Spinal cord (tissue), 10 donors: ENCODE measurements around the gene BCL2. TPM values are rescaled to one million over a fixed set of nuclear protein-coding genes. Genes with fewer than 3 reads are reported as not detected.
A peak's percentile ranks its signal among the peaks of the same experiment; 100 is the strongest.

Source experiments
- DNase-seq, 6 donors: peaks; one replicate each; pipeline versions ENCODE4 v3.0.0 to v3.0.0-alpha.2; 2013 to 2015; ENCODE audit warnings: low spot score in 6 of 6, low read depth in 4 of 6
- H3K27ac ChIP-seq: one replicate; pipeline ENCODE4 v1.5.1; 2013; ENCODE audit warnings: low read depth, low read length, control low read depth
- H3K27me3 ChIP-seq: one replicate; pipeline ENCODE4 v1.6.1; 2013; ENCODE audit warnings: low read length; ENCODE audit not compliant: control insufficient read depth, insufficient read depth
- H3K36me3 ChIP-seq: one replicate; pipeline ENCODE4 v1.6.1; 2013; ENCODE audit warnings: low read length; ENCODE audit not compliant: control insufficient read depth, insufficient read depth
- H3K4me1 ChIP-seq: one replicate; pipeline ENCODE4 v1.6.1; 2013; ENCODE audit warnings: low read length; ENCODE audit not compliant: control insufficient read depth, insufficient read depth
- H3K4me3 ChIP-seq: one replicate; pipeline ENCODE4 v1.5.1; 2013; ENCODE audit warnings: low read depth, low read length, control low read depth
- H3K9me3 ChIP-seq: one replicate; pipeline ENCODE4 v1.6.1; 2013; ENCODE audit warnings: low read length; ENCODE audit not compliant: control insufficient read depth, insufficient read depth
- WGBS: methylation state at CpG from one replicate; pipeline ENCODE4 v1.1.5; 2013; ENCODE audit warnings: missing lambda C conversion rate; ENCODE audit not compliant: insufficient coverage; 5-methylcytosine and 5-hydroxymethylcytosine counted together
- polyA plus RNA-seq, 2 donors: library from polyadenylated mRNA; unstranded; fragments of 120-200 nt; gene quantifications; one replicate each; pipeline ENCODE4 v1.2.1, GENCODE V29; 2013; ENCODE audit not compliant: insufficient read length in 2 of 2
- total RNA-seq, 2 donors: library from RNA; depleted of rRNA in 1 of 2; stranded (reverse); fragments of 120-200 nt in 1 of 2; fragments of >200 nt in 1 of 2; gene quantifications; one replicate each; pipeline versions ENCODE4 v1.2.3 to v1.2.4, GENCODE V29; 2013 to 2014
- donor health status: healthy.

The BCL2 gene
- total and polyA plus RNA-seq, 4 donors, result 14.4 to 34.4 (median 23.7) TPM

- H3K4me3 ChIP-seq, result no peak overlapping the region
- peaks cover 45% of the 10 kb centered on the region for H3K4me1 ChIP-seq
- H3K27me3 ChIP-seq, result no peaks in the 10 kb centered on the region
- WGBS, result 90% methylated on average over 3 of the region's 10 CpGs
- no peaks in the 10 kb centered on the region for H3K9me3 ChIP-seq
- no peak for DNase-seq
- no peak overlapping the region for H3K27ac ChIP-seq
- H3K36me3 ChIP-seq, result peaks cover 3% of the 10 kb centered on the region
Measured at GRCh38 chr18:63144748-63145147, 174.8 kb downstream of the BCL2 start.

GRCh38 chr18:63143330-63143771 is 176.2 kb downstream of the BCL2 start:
- peaks cover 52% of the 10 kb centered on the region for H3K4me1 ChIP-seq
- no peak overlapping the region for H3K27ac ChIP-seq
- WGBS, result 64% methylated on average over 10 of the region's 11 CpGs

GRCh38 chr18:63142594-63143225 is 176.9 kb downstream of the BCL2 start:
- Histone ChIP-seq H3K4me1 (peaks cover 58% of the 10 kb centered on the region), H3K27ac (no peak overlapping the region), H3K36me3 (peaks cover 7% of the 10 kb centered on the region), H3K4me3 (no peak overlapping the region), H3K27me3 (no peaks in the 10 kb centered on the region), H3K9me3 (no peaks in the 10 kb centered on the region)
- DNase-seq, result peak in 1 of 6 donors; percentile 28
- WGBS, result 78% methylated on average over 4 of the region's 9 CpGs

More at GRCh38 chr18:63143330-63143771, 176.2 kb downstream of the BCL2 start:
- no peaks in the 10 kb centered on the region for H3K9me3 ChIP-seq
- H3K4me3 ChIP-seq, result no peak overlapping the region
- H3K27me3 ChIP-seq, result no peaks in the 10 kb centered on the region
- no peak for DNase-seq
- peaks cover 5% of the 10 kb centered on the region for H3K36me3 ChIP-seq

- peaks cover 56% of the 10 kb centered on the region for H3K4me1 ChIP-seq
- DNase-seq, result no peak
- no peak overlapping the region for H3K27ac ChIP-seq
- 75% methylated on average over 10 of the region's 10 CpGs for WGBS
- no peaks in the 10 kb centered on the region for H3K9me3 ChIP-seq
- peaks cover 7% of the 10 kb centered on the region for H3K36me3 ChIP-seq
- no peak overlapping the region for H3K4me3 ChIP-seq
- no peaks in the 10 kb centered on the region for H3K27me3 ChIP-seq
Measured at GRCh38 chr18:63141778-63142176, 177.8 kb downstream of the BCL2 start.

GRCh38 chr18:63140997-63141777 is 178.4 kb downstream of the BCL2 start:
- Histone ChIP-seq H3K36me3 (peaks cover 7% of the 10 kb centered on the region), H3K27me3 (no peaks in the 10 kb centered on the region), H3K27ac (no peak overlapping the region), H3K9me3 (no peaks in the 10 kb centered on the region), H3K4me1 (peaks cover 54% of the 10 kb centered on the region), H3K4me3 (no peak overlapping the region)
- 93% methylated on average over 10 of the region's 13 CpGs for WGBS
- DNase-seq, result no peak

- Histone ChIP-seq H3K4me3 (no peak overlapping the region), H3K27me3 (no peaks in the 10 kb centered on the region), H3K4me1 (peaks cover 44% of the 10 kb centered on the region), H3K9me3 (no peaks in the 10 kb centered on the region), H3K36me3 (peaks cover 7% of the 10 kb centered on the region), H3K27ac (no peak overlapping the region)
- DNase-seq, result no peak
- 76% methylated on average over 2 of the region's 3 CpGs for WGBS
Measured at GRCh38 chr18:63140038-63140450, 179.5 kb downstream of the BCL2 start.

GRCh38 chr18:63138436-63139340 is 180.9 kb downstream of the BCL2 start:
- no peak for DNase-seq
- no peak overlapping the region for H3K4me3 ChIP-seq
- WGBS, result 81% methylated on average over 6 of the region's 10 CpGs
- peak overlapping the region; percentile 33 for H3K27ac ChIP-seq
- H3K9me3 ChIP-seq, result no peaks in the 10 kb centered on the region
- H3K4me1 ChIP-seq, result peaks cover 38% of the 10 kb centered on the region
- H3K27me3 ChIP-seq, result no peaks in the 10 kb centered on the region
- peaks cover 7% of the 10 kb centered on the region for H3K36me3 ChIP-seq

GRCh38 chr18:63137999-63138435 is 181.6 kb downstream of the BCL2 start:
- Histone ChIP-seq H3K4me1 (peaks cover 33% of the 10 kb centered on the region), H3K27me3 (no peaks in the 10 kb centered on the region), H3K4me3 (no peak overlapping the region), H3K9me3 (no peaks in the 10 kb centered on the region), H3K27ac (no peak overlapping the region), H3K36me3 (peaks cover 7% of the 10 kb centered on the region)
- no peak for DNase-seq
- 77% methylated on average over 9 of the region's 12 CpGs for WGBS

GRCh38 chr18:63135101-63135500 is 184.5 kb downstream of the BCL2 start:
- H3K9me3 ChIP-seq, result no peaks in the 10 kb centered on the region
- DNase-seq, result no peak
- H3K4me3 ChIP-seq, result no peak overlapping the region
- no peak overlapping the region for H3K27ac ChIP-seq
- 88% methylated on average over 3 of the region's 3 CpGs for WGBS
- H3K27me3 ChIP-seq, result no peaks in the 10 kb centered on the region
- H3K4me1 ChIP-seq, result peaks cover 32% of the 10 kb centered on the region
- peaks cover 4% of the 10 kb centered on the region for H3K36me3 ChIP-seq
